ENCODE measurements around the gene KCTD21.

KCTD21 gene

DNA sequence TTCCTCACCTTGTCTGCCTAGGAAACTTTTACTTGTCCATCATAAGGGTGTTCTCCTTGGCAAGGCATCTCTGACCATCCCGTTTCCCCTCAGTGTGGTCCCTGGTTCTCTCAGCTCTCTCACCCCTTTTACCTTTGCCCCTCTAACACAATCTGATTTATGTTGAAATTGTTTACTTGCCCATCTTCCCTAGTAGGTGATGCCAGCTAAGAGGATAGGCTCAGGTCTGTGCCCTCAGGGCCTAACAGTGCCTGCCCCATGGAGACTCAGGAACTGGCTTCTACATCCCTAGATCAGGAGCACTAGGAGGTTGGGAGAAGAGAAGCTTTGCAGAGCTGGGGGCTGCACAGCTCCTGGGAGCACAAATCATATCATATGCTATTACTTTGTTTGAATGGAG, 27.9 kb downstream of the KCTD21 start:
- DNase-seq (ENCODE audit: low read depth, low spot score): no peak
- TF ChIP-seq, protein P1, sequence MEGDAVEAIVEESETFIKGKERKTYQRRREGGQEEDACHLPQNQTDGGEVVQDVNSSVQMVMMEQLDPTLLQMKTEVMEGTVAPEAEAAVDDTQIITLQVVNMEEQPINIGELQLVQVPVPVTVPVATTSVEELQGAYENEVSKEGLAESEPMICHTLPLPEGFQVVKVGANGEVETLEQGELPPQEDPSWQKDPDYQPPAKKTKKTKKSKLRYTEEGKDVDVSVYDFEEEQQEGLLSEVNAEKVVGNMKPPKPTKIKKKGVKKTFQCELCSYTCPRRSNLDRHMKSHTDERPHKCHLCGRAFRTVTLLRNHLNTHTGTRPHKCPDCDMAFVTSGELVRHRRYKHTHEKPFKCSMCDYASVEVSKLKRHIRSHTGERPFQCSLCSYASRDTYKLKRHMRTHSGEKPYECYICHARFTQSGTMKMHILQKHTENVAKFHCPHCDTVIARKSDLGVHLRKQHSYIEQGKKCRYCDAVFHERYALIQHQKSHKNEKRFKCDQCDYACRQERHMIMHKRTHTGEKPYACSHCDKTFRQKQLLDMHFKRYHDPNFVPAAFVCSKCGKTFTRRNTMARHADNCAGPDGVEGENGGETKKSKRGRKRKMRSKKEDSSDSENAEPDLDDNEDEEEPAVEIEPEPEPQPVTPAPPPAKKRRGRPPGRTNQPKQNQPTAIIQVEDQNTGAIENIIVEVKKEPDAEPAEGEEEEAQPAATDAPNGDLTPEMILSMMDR (IDR thresholded peaks at IDR 0.05; ENCODE audit: low read depth, low read length): no peak
- in situ Hi-C loops (cut with HindIII; ENCODE audit: low sequenced_read_pairs): no loop called here
- no peak overlapping the region for H3K4me3 ChIP-seq (ENCODE audit: low read depth, low read length)

DNA sequence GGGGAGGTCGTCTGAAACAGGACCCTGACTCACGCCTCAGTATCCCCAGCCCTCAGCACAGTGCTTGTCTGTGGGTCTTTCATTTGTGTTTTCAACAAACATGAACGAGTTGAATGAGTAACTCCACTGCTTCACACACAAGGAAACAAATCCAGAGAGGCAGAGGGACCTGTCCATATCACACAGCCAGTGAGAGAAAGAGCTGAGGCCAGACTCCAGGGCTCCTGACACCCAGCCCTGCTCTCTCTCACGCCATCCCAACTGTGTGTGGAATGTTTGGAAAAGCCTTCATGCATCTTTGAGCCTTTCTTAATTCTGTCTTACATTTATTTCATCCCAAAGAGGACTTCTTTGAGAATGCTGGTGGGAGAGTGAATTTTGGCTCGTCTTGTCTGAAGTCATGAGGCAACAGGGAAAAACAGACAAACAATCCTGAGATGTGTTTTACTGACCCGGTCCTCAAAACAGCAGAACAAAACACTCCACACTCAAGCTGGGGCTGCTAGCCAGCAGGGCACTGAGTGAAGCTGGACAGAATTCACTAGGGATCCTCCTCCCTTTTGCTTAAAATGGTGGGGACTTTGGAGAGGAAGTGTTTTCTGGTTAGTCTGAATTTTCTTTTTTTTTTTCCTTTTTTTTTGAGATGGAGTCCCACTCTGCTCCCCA, 29.3 kb downstream of the KCTD21 start:
- TF ChIP-seq, protein P1 (IDR thresholded peaks at IDR 0.05; ENCODE audit: low read depth, low read length): no peak
- in situ Hi-C loops (cut with HindIII; ENCODE audit: low sequenced_read_pairs): no loop called here
- H3K4me3 ChIP-seq (ENCODE audit: low read depth, low read length): no peak overlapping the region
- DNase-seq (ENCODE audit: low read depth, low spot score): no peak

DNA sequence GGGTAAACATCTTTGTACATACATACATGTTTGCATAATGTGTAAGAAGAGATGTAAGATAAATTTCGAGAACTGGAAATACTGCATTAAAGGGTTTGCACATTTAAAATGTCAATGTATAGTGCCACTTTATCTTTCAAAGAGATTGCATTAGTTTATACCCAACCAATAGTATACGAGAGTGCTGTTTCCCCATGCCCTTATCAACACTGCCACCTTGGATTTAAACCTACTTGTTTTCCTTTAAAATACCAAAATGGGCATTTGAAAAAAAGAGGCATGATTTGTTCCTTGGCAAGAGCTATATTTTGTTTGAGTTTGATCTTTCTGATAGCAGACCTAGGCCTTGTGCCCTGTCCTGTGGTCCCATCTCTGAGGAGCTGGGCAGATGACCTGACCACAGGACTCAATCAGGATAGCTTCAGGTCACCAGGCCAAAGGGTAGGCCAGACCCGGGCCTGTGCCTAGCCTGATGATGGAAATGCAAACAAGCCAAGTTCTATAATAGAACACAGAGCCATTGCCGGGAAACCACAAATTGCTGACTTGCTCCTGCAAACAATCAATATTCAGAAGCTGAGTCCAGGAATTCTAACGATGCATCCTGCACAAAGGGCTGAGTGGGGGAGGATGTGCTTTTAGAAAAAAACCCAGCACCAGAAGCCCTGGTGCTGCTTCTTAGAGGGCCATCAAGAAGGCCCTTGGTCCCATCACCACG, 32.1 kb downstream of the KCTD21 start:
- in situ Hi-C loops (cut with HindIII; ENCODE audit: low sequenced_read_pairs): no loop called here
- TF ChIP-seq, protein P1 (IDR thresholded peaks at IDR 0.05; ENCODE audit: low read depth, low read length): no peak
- no peak overlapping the region for H3K4me3 ChIP-seq (ENCODE audit: low read depth, low read length)
- DNase-seq (ENCODE audit: low read depth, low spot score): no peak

DNA sequence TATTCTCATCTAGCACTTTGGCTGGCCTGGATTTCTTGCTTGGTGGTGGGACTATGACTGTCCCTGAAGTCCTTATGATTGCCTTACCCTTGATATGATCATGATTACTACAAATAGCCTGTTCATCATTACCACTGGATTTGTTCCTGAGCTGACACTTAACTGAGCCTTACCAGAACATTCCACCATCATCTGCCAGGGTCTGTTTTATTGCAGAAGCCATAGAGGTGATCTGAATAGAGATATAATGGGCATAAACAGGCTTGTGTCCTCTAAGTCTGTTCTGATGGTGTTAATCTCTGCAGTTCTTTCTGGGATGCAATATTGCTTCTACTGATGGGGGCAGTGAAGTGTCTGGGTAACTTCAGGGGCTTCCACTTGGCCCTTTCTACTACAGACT, 36.6 kb downstream of the KCTD21 start:
- no peak for DNase-seq (ENCODE audit: low read depth, low spot score)
- no peak overlapping the region for H3K4me3 ChIP-seq (ENCODE audit: low read depth, low read length)
- TF ChIP-seq, protein P1 (IDR thresholded peaks at IDR 0.05; ENCODE audit: low read depth, low read length): no peak
- in situ Hi-C loops (cut with HindIII; ENCODE audit: low sequenced_read_pairs): no loop called here

DNA sequence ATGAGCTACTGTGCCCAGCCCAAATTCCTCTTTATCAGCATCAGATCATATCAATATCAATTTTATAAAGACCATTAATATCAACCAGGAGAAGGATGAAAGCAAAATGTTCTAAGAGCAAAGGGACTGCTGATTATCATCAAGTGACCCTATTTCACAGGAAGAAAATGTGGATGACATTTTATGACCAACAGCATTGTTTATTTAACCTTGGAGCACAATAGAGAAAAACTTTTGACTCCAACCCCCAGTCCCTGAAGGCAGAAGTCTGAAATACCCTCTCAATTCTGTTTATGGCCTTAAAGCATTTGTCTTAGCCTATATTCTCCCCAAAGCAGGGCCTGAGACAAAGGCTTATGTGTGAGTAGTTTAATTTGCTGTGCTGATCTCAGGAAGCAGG, 37.7 kb downstream of the KCTD21 start:
- no peak for DNase-seq (ENCODE audit: low read depth, low spot score)
- H3K4me3 ChIP-seq (ENCODE audit: low read depth, low read length): no peak overlapping the region
- in situ Hi-C loops (cut with HindIII; ENCODE audit: low sequenced_read_pairs): no loop called here
- TF ChIP-seq, protein P1 (IDR thresholded peaks at IDR 0.05; ENCODE audit: low read depth, low read length): no peak

DNA sequence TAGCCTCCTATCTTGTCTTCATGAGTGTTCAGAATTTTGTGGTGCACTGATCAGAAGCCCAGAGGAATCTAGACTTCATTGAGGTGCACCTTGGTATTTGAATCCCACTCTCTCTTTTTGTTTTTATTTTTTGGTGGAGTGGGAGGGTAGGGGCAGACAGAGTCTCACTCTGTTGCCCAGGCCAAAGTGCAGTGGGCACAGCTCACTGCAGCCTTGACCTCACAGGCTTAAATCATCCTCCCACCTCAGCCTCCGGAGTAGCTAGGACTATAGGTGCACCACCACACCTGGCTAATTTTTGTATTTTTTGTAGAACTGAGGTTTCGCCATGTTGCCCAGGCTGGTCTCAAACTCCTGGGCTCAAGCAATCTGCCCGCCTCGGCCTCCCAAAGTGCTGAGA, 38.1 kb downstream of the KCTD21 start:
- no peak overlapping the region for H3K4me3 ChIP-seq (ENCODE audit: low read depth, low read length)
- DNase-seq (ENCODE audit: low read depth, low spot score): no peak
- in situ Hi-C loops (cut with HindIII; ENCODE audit: low sequenced_read_pairs): no loop called here
- TF ChIP-seq, protein P1 (IDR thresholded peaks at IDR 0.05; ENCODE audit: low read depth, low read length): no peak
